GM19455 (cell line): ENCODE data around the gene CRB2.
"Not testable (repeated sequence)": the region's sequence is repeated elsewhere in the genome, so short reads cannot be mapped to it uniquely, and the experiment has no call there.

Experiments used
- ATAC-seq: cut with Tn5 transposase; IDR thresholded peaks from one replicate; pipeline ENCODE4 v1.9.1; 2021; ENCODE audit not compliant: unreplicated experiment

Gene CRB2

GRCh38 chr9:123327697-123328100, 28.3 kb upstream of the CRB2 start:
- ATAC-seq = no peak

DNA sequence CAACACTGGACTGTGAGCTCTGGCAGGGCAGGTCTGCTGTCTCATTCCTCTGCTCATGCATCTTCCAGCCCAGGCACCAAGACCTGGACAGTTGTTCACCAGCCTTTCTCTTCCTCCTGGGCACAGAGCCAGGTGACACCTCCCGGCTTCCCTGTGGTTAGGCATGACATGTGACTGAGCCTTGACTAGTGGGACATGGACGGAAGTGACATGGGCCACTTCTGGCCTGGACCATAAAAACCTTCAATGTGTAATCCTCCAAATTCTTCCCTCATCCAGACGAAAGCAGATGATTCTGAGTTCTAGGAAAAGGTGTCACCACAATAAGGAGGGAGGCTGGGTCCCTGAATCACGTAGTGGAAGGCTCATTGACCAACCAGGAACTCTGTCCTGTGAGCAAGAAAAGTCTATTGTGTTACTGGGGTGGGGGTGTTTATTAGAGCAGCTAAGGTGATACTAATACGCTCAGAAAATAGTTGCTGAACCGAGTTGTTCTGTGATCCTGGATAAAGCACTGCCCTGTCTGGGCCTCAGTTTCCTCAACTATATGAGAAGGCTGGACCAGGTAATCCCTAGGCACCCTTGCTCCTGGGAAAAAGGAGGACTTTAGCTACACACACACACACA, 26.6 kb upstream of the CRB2 start:
- no peak for ATAC-seq

DNA sequence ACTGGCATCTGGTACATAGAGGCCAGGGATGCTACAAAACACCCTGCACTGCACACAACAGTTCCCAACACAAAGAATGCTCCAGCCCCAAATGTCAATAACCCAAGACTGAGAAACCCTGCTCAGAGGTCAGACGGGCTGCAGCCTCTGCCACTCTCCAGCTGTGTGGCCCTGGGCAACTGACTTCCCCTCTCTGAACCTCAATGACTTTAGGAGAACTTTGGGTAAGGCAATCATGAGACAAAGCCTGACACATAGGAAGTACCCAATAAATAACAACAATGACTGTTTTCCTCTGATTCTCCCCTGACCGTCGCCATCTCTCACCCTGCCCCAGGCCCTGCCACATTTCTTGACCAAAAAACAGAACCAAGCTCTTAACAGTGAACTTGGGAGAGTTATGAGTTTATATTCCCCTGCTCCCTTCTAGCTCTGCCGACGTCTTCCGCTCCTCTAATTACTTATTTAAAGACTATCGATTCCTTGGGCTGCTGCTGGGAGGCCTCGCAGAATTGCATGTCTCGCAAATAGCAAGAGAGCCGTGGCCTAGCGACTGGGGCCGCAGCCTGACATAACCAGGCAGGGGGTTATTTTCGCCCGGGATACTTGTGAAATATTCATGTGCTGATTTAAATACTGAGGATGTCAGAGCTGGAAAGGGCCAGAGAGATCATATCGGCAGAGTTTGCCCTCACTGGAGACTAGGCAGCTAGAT, 24.5 kb upstream of the CRB2 start:
- ATAC-seq = no peak

GRCh38 chr9:123333058-123333669, 22.8 kb upstream of the CRB2 start:
- ATAC-seq = not testable (repeated sequence)

DNA sequence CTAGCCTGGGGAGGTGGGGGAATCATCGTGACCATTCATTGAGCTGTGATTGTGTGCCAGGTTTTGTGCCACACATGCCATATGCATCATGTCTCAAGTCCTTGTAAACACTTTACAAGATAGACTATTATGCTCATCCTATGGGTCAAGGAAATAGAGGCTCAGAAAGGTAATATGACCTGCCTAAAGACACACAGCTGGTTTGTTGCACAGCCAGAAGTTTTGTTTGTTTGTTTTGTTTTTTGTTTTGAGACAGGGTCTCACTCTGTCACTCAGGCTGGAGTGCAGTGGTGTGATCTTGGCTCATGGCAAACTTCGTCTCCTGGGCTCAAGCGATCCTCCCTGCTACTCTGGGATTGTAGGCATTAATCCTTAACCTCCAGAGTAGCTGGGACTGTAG, 21.4 kb upstream of the CRB2 start:
- no peak for ATAC-seq

- no peak for ATAC-seq
Measured at GRCh38 chr9:123335193-123335985, 20.6 kb upstream of the CRB2 start.

- ATAC-seq = no peak
Measured at GRCh38 chr9:123335986-123336329, 20.0 kb upstream of the CRB2 start.

GRCh38 chr9:123336449-123336848, 19.5 kb upstream of the CRB2 start:
- no peak for ATAC-seq

GRCh38 chr9:123336959-123337358, 19.0 kb upstream of the CRB2 start:
- ATAC-seq = no peak

DNA sequence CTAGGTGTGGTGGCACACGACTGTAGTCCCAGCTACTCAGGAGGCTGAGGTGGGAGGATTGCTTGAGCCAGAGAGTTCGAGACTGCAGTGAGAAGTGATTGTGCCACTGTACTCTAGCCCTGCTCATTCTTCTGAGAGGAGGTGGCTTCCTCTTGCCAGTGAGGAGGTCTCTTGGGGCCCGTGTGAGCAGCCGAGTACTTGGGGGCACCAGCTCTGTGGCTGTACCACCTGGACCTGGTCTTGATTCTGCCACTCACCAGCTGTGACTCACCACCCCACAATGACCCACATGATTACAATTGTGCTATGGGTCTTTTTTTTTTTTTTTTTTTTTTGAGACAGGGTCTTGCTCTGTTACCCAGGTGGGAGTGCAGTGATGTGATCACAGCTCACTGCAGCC, 18.0 kb upstream of the CRB2 start:
- no peak for ATAC-seq

- ATAC-seq = peak; percentile 68
Measured at GRCh38 chr9:123338710-123339665, 17.0 kb upstream of the CRB2 start.

GRCh38 chr9:123339666-123340510, 16.1 kb upstream of the CRB2 start:
- ATAC-seq = peak; percentile 51

- ATAC-seq = no peak
Measured at GRCh38 chr9:123341816-123342215, 14.2 kb upstream of the CRB2 start.

- no peak for ATAC-seq
Measured at GRCh38 chr9:123342247-123342646, 13.8 kb upstream of the CRB2 start.

DNA sequence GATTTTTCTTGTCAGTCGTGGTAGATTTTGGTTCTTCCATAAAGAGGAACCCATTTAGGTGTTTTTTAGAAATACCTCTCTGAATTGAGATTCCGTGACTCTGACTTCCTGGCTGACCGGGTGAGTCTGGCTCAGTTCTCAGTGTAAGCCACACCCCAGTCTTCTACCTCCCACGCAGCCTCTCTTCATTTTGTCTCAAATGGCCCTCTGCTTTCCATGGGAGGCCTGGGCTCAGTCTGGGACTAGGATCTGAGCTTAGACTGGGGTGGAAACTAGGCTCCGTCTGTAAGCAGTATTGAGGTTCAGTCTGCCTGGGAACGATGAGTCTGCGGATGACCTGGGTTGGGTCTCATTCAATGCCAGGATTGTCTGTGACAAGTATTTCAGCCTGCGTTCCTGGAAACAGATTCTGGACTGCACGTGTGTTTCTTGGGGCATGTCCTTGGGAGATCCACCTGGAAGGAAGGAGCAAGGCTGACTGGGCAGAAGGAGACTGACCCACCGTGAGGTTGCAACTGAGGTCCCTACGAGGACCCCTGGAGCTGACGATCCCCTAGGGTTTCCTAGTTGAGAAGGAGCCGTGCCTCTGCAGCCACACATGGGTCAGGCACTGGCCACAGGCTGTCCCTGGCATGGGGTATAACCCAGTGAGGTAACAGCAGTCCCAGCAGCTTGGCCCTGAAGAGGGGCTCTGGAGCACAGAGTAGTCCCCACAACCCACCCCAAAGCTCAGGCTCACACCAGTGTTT, 12.4 kb upstream of the CRB2 start:
- ATAC-seq = peak; percentile 32

DNA sequence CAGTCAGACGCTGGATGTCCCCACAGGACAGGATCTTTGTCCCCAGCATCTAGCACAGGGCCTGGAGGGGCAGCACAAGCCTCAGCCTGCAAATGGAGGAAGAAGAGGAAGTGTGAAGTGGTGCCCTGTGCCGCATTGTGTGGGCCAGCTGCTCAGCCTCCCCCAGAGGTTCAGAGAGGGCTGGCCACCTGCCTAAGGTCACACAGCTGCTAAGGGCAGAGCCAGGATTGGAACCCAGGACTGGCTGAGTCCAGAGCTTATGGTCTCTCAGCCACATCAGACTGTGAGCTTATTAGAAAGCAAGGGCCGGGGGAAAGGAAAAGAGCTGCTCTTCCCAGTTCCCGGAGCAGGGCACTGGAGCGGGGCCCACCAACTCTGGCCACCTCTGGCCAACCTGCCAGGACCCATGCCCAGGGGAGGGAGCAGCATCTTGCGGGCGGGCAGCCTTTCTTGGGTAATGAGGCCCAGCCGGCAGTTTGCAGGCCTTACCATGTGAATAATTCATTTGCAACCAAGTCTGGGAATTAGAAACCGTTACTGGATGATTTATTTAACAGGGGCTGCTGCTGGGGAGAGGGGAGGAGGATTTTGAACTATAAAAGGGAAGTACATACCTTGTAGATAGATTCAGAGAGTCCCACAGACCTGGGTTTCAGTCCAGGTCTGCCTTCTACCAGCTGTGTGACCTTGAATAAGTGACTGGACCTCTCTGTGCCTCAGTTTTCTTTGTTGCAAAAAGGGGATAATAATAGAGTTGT, 11.6 kb upstream of the CRB2 start:
- ATAC-seq = no peak

GRCh38 chr9:123345567-123345955, 10.4 kb upstream of the CRB2 start:
- no peak for ATAC-seq

DNA sequence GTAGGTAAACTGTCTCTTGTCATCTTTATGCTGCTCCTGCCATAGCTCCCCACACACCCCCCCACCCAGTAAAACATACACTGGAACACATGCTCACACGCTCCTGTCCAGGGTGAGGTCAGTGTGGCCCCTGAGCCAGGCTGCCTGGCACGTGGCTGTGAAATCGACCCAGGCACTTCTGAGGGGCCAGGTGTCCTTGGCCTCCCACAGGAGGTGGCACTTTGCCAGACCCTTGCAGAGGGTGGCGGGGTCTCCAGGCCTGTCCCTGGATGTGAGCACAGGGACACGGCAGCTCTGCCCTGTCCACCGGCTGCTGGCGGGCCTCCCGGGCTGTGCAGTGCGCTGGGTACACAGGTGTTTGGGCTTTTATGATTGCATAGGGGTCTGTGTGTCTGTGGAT, 10.0 kb upstream of the CRB2 start:
- ATAC-seq = no peak
